Tibial nerve (tissue), 4 donors: ENCODE results near the gene ZNF804B.

Experiments used
- CTCF ChIP-seq, 5 experiments: fragments of 200-600 bp in 3 of 5; fragments of 450-650 bp in 2 of 5; sonication (generic) in 3 of 5; IDR thresholded peaks; one replicate each; pipeline ENCODE4 v1.5.1; 2016 to 2019; ENCODE audit warnings: antibody characterized with exemption in 5 of 5, mild to moderate bottlenecking in 3 of 5, moderate library complexity in 2 of 5
- EP300 ChIP-seq, 2 donors: sonication (generic); formaldehyde crosslinking; IDR thresholded peaks; one replicate each; pipeline ENCODE4 v1.6.1; 2017; ENCODE audit warnings: antibody characterized with exemption in 2 of 2, mild to moderate bottlenecking in 1 of 2
- POLR2A ChIP-seq, 2 donors: fragments of 450-650 bp; IDR thresholded peaks; one replicate each; pipeline ENCODE4 v1.6.1; 2017; ENCODE audit warnings: antibody characterized with exemption in 2 of 2, mild to moderate bottlenecking in 2 of 2, moderate library complexity in 2 of 2

GRCh38 chr7:89077992-89078391 is 318.5 kb downstream of the ZNF804B start:
- TF ChIP-seq POLR2A (IDR thresholded peaks at IDR 0.05) (no peak), CTCF (IDR thresholded peaks at IDR 0.05) (no peak), EP300 (IDR thresholded peaks at IDR 0.05) (no peak)
